K562 (cell line): ENCODE data around the gene MLF1. TPM values are rescaled to one million over a fixed set of nuclear protein-coding genes. Genes with fewer than 3 reads are reported as not detected.

Experiments
- ATAC-seq: fragments of 200-7000 bp; cut with Tn5 transposase; 3 replicates; pipeline ENCODE4 v1.9.1; 2020; ENCODE audit warnings: moderate library complexity
- BruUV-seq: library from RNA; stranded (reverse); fragments of 400-500 nt; replicated peaks from 2 replicates; lab custom pipeline; 2021; lab: Mats Ljungman, UMichigan
- CTCF ChIA-PET: fragments of 300-600 bp; formaldehyde crosslinking; extraction: SDS; loops from one replicate; lab custom pipeline; 2021; ENCODE audit warnings: low intra/inter-chr PET ratio; lab: Yijun Ruan, JAX
- POLR2A ChIA-PET: fragments of 300-600, 350-650 bp; sonication (Branson Sonifier 250); formaldehyde crosslinking; extraction: SDS; loops from one replicate; lab custom pipeline; 2021; ENCODE audit warnings: antibody characterized with exemption, inconsistent platforms; lab: Yijun Ruan, JAX
- DNase-seq, 4 experiments: peaks; one replicate each; pipeline versions ENCODE4 v3.0.0 to v3.0.0-alpha.2; 2011 to 2018; ENCODE audit warnings: low spot score in 3 of 4, mixed read lengths in 3 of 4; ENCODE audit errors: extremely low read depth in 1 of 4
- FAIRE-seq: peaks from 2 replicates; lab custom pipeline; 2011; peaks lifted over from hg19 to GRCh38; lab: Jason Lieb, UNC
- H2AFZ ChIP-seq: 2 replicates; pipeline ENCODE4 v1.6.0; 2011; ENCODE audit warnings: low read depth, low read length, control low read depth, inconsistent platforms
- H3K27ac ChIP-seq: fragments of 200-600 bp; 3 replicates; pipeline ENCODE4 v1.8.0; 2011; ENCODE audit warnings: low read depth, mild to moderate bottlenecking, control low read depth, inconsistent platforms, low read length, moderate library complexity, mixed read lengths; ENCODE audit errors: extremely low read depth
- H3K27me3 ChIP-seq, 2 experiments: fragments of 300-600 bp in 1 of 2; 2 replicates in 1 of 2; 3 replicates in 1 of 2; pipeline versions ENCODE4 v1.6.0 to v1.8.0; 2011; ENCODE audit warnings: inconsistent platforms in 2 of 2, low read length in 2 of 2, mild to moderate bottlenecking in 1 of 2, mixed read lengths in 1 of 2, moderate library complexity in 1 of 2; ENCODE audit not compliant: control insufficient read depth in 2 of 2, insufficient read depth in 2 of 2
- H3K36me3 ChIP-seq: fragments of 300-600 bp; 3 replicates; pipeline ENCODE4 v1.8.0; 2011; ENCODE audit warnings: mild to moderate bottlenecking, low read length, inconsistent platforms; ENCODE audit not compliant: control insufficient read depth, insufficient read depth
- H3K4me1 ChIP-seq, 2 experiments: fragments of 200-600 bp in 1 of 2; replicated peaks in 1 of 2; 2 replicates in 1 of 2; 3 replicates in 1 of 2; pipeline versions ENCODE4 v1.5.1 to v1.8.0; 2011; ENCODE audit warnings: inconsistent platforms in 2 of 2, low read length in 2 of 2, mild to moderate bottlenecking in 1 of 2, mixed read lengths in 1 of 2, moderate library complexity in 1 of 2; ENCODE audit not compliant: control insufficient read depth in 2 of 2, insufficient read depth in 2 of 2
- H3K4me2 ChIP-seq: 2 replicates; pipeline ENCODE4 v1.6.1; 2011; ENCODE audit warnings: low read length, control low read depth, inconsistent platforms, mixed read lengths; ENCODE audit not compliant: insufficient read depth
- H3K4me3 ChIP-seq: fragments of 200-600 bp; sonication (generic), shearing (Covaris generic); 2 replicates; pipeline ENCODE4 v1.5.1; 2016; ENCODE audit warnings: control low read depth, inconsistent platforms
- H3K79me2 ChIP-seq: fragments of 200-600 bp; 3 replicates; pipeline ENCODE4 v1.8.0; 2011; ENCODE audit warnings: low read length, inconsistent platforms; ENCODE audit not compliant: control insufficient read depth, insufficient read depth
- H3K9ac ChIP-seq, 2 experiments: 2 replicates each; pipeline versions ENCODE4 v1.6.0 to v1.6.1; 2011; ENCODE audit warnings: low read depth in 2 of 2, low read length in 2 of 2, control low read depth in 1 of 2, inconsistent platforms in 1 of 2, mild to moderate bottlenecking in 1 of 2, mixed read lengths in 1 of 2; ENCODE audit not compliant: insufficient read depth in 1 of 2
- H3K9me1 ChIP-seq: one replicate; pipeline ENCODE4 v1.6.0; 2011; ENCODE audit warnings: inconsistent platforms, mild to moderate bottlenecking, low read length, moderate library complexity; ENCODE audit not compliant: control insufficient read depth, insufficient read depth
- H3K9me3 ChIP-seq: replicated peaks from 2 replicates; pipeline ENCODE4 v1.5.1; 2011; ENCODE audit warnings: low read depth, low read length, inconsistent platforms; ENCODE audit not compliant: control insufficient read depth, insufficient read depth
- H4K20me1 ChIP-seq: replicated peaks from 2 replicates; pipeline ENCODE4 v1.6.1; 2011; ENCODE audit warnings: low read length, inconsistent platforms, mixed read lengths; ENCODE audit not compliant: control insufficient read depth, insufficient read depth
- C11orf30 ChIP-seq: fragments of 450-650 bp; IDR thresholded peaks from 2 replicates; pipeline ENCODE4 v1.6.1; 2016; ENCODE audit warnings: low read depth, mild to moderate bottlenecking
- GTF2A2 ChIP-seq: IDR thresholded peaks from 2 replicates; pipeline ENCODE4 v1.6.1; 2016; ENCODE audit warnings: mild to moderate bottlenecking, missing genetic modification characterization, missing compliant biosample characterization
- GTF2E2 ChIP-seq: fragments of 200-800 bp; sonication (Bioruptor generic); IDR thresholded peaks from 2 replicates; pipeline ENCODE4 v1.6.1; 2016; ENCODE audit warnings: missing genetic modification characterization, missing compliant biosample characterization
- HIVEP1 ChIP-seq: fragments of 250-450 bp; sonication (Bioruptor Pico); IDR thresholded peaks from 2 replicates; pipeline ENCODE4 v1.4.0; 2020; ENCODE audit warnings: mild to moderate bottlenecking
- PHB ChIP-seq: fragments of 250-450 bp; sonication (Bioruptor Pico); IDR thresholded peaks from 2 replicates; pipeline ENCODE4 v1.5.0; 2021
- RBM14 ChIP-seq: fragments of 200-400 bp; formaldehyde crosslinking; IDR thresholded peaks from 2 replicates; pipeline ENCODE4 v1.6.1; 2018; ENCODE audit warnings: low read depth, mild to moderate bottlenecking, low read length, moderate library complexity, borderline replicate concordance; ENCODE audit not compliant: insufficient read depth
- SIN3B ChIP-seq: fragments of 450-650 bp; IDR thresholded peaks from 2 replicates; pipeline ENCODE4 v1.6.1; 2017; ENCODE audit warnings: low read depth, mild to moderate bottlenecking, moderate library complexity
- SRF ChIP-seq, 2 experiments: fragments of 250-450, 450-650 bp in 1 of 2; sonication (Bioruptor Pico) in 1 of 2; sonication (generic) in 1 of 2; formaldehyde crosslinking; IDR thresholded peaks; 2 replicates each; pipeline versions ENCODE4 v1.5.0 to v1.5.1; 2020 to 2022; ENCODE audit warnings: mild to moderate bottlenecking in 1 of 2, missing genetic modification reagents in 1 of 2
- TRIM28 ChIP-seq: fragments of 450-650 bp; IDR thresholded peaks from 2 replicates; pipeline ENCODE4 v1.6.1; 2017
- YY1 ChIP-seq, 3 experiments: IDR thresholded peaks; 2 replicates each; pipeline ENCODE4 v1.6.1; 2011; ENCODE audit warnings: low read length in 2 of 3, mild to moderate bottlenecking in 2 of 3, moderate library complexity in 2 of 3, borderline replicate concordance in 1 of 3, control low read depth in 1 of 3, low read depth in 1 of 3; ENCODE audit not compliant: insufficient read depth in 3 of 3, insufficient replicate concordance in 2 of 3, control insufficient read depth in 1 of 3, insufficient read length in 1 of 3; ENCODE audit errors: extremely low read depth in 1 of 3
- ZNF316 ChIP-seq: fragments of 450-650 bp; IDR thresholded peaks from 2 replicates; pipeline ENCODE4 v1.6.1; 2016
- ZNF354B ChIP-seq: fragments of 250-450 bp; sonication (Bioruptor Pico); IDR thresholded peaks from 2 replicates; pipeline ENCODE4 v1.4.0; 2020
- ZSCAN29 ChIP-seq: fragments of 450-650 bp; IDR thresholded peaks from 2 replicates; pipeline ENCODE4 v1.6.1; 2017
- WGBS: fragments of 100-300 bp; shearing (Covaris generic); methylation state at CpG from one replicate; pipeline ENCODE4 v1.1.6; 2016; ENCODE audit warnings: low coverage, mixed read lengths; ENCODE audit not compliant: insufficient coverage; ENCODE audit errors: missing lambda C conversion rate; 5-methylcytosine and 5-hydroxymethylcytosine counted together
- in situ Hi-C: fragments of 300-500 bp; cut with MboI; formaldehyde crosslinking; loops from 4 replicates; pipeline ENCODE4 v1.15.0; 2018; ENCODE audit warnings: inconsistent platforms, mixed read lengths
- intact Hi-C: fragments of 100-400 bp; cut with micrococcal nuclease; formaldehyde crosslinking; loops from 2 replicates; pipeline ENCODE4 v1.14.2; 2022
- polyA plus RNA-seq, 8 experiments: library from polyadenylated mRNA; depleted of rRNA in 4 of 8; stranded (reverse) in 5 of 8; unstranded in 3 of 8; fragments of >200 nt; fragmentation: Nextera tagmentation in 2 of 8; fragmentation: Illumina TruSeq in 1 of 8; extraction: Ambion mirVana in 2 of 8; extraction: Trizol in 1 of 8; gene quantifications; 2 replicates each; pipeline versions ENCODE4 v1.2.1 to v1.2.3, GENCODE V29; 2011 to 2014; ENCODE audit warnings: inconsistent platforms in 1 of 8, missing spikeins in 1 of 8
- total RNA-seq, 7 experiments: library from RNA; depleted of rRNA in 6 of 7; stranded (reverse); fragments of >200 nt in 6 of 7; fragmentation: Illumina TruSeq in 2 of 7; extraction: Trizol in 2 of 7; gene quantifications; 2 replicates each; pipeline versions ENCODE4 v1.2.1 to v1.2.3, GENCODE V29; 2011 to 2021; ENCODE audit warnings: low replicate concordance in 1 of 7
- TF ChIP-seq, protein P1 (sequence below), 3 experiments: IDR thresholded peaks in 2 of 3; conservative IDR thresholded peaks in 1 of 3; 2 replicates each; pipeline ENCODE4 v1.5.1; 2011 to 2012; ENCODE audit warnings: low read length in 3 of 3, mild to moderate bottlenecking in 3 of 3, control low read depth in 2 of 3, improper control_type of control experiment in 1 of 3, inconsistent platforms in 1 of 3, low read depth in 1 of 3, mixed read lengths in 1 of 3, moderate library complexity in 1 of 3; ENCODE audit not compliant: insufficient read depth in 2 of 3
- TF ChIP-seq, protein P2 (sequence below): sonication (generic); formaldehyde crosslinking; IDR thresholded peaks from 2 replicates; pipeline ENCODE4 v1.8.0; 2022; ENCODE audit warnings: missing genetic modification reagents, mild to moderate bottlenecking, moderate library complexity, borderline replicate concordance

The MLF1 gene
- total and polyA plus RNA-seq, 9 of the 15 experiments (the other 6 are each of a cell fraction or from before 2014, with no cell fraction given): 20.4 to 71.0 (median 27.1) TPM

DNA sequence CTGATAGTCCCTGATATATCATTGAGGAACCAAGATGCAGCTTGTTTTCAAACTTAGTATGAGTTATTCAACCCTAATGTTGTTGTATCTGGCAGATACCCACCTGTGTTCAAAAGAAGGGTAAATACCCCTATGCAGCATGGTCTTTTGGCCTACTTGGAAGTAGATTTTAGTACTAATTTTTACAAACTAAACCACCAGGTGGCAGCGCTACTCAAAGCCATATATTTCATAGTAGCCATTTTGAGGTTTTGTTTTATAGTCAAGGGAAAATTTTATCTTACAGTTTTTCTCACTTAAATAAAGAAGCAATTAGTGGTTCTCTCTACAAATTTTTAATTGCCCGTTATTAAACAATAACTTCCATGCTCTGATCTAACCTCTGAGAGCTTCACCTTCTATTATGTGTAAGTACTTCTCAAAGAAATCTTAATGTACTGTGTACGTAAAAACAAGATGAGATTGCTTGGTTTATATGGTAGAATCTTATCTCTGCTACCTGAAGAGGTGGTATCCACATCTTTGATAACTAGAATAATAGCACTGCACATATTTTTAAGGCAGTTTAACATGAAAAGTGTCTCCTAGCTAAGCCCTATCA is 31.5 kb upstream of the MLF1 start (continued):
- TF ChIP-seq, protein P1, sequence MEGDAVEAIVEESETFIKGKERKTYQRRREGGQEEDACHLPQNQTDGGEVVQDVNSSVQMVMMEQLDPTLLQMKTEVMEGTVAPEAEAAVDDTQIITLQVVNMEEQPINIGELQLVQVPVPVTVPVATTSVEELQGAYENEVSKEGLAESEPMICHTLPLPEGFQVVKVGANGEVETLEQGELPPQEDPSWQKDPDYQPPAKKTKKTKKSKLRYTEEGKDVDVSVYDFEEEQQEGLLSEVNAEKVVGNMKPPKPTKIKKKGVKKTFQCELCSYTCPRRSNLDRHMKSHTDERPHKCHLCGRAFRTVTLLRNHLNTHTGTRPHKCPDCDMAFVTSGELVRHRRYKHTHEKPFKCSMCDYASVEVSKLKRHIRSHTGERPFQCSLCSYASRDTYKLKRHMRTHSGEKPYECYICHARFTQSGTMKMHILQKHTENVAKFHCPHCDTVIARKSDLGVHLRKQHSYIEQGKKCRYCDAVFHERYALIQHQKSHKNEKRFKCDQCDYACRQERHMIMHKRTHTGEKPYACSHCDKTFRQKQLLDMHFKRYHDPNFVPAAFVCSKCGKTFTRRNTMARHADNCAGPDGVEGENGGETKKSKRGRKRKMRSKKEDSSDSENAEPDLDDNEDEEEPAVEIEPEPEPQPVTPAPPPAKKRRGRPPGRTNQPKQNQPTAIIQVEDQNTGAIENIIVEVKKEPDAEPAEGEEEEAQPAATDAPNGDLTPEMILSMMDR (IDR thresholded peaks at IDR 0.05 in 2 of 3, conservative IDR thresholded peaks at IDR 0.05 in 1 of 3; ENCODE audit: insufficient read depth in 2 of 3, low read depth in 1 of 3, low read length in 3 of 3): peak; percentile 35 to 63 (median 48); a peak in 4 of 6 replicates
- peak in 1 of 3 experiments; percentile 61 for TF ChIP-seq YY1 (IDR thresholded peaks at IDR 0.05; ENCODE audit: borderline replicate concordance in 1 of 3, control insufficient read depth in 1 of 3, extremely low read depth in 1 of 3, insufficient read depth in 3 of 3, insufficient read length in 1 of 3, insufficient replicate concordance in 2 of 3, low read depth in 1 of 3, low read length in 2 of 3)
- no peak for TF ChIP-seq ZNF354B

DNA sequence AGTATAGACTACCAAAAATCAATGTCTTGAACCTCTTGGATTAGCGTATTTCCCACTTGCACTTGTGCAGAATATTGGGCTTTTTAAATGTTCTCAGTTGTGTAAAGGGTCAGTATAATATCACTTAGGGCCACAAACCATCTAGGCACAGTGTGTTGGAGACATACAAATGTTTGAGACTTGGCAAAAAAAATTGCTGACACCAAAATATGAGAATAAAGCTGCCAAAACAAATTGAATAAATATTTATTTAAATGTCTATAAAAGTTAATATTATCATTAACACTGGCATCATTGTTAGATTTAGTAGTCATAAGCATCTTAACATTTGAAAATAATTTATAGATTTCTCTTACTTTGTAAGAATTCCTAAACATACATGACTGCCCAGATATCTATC is 30.9 kb upstream of the MLF1 start:
- Histone ChIP-seq H3K27ac (no peak overlapping the region), H2AFZ (0 out of 2 replicates have a peak overlapping the region, but pooled peaks have one; percentile 67), H3K4me2 (no peak overlapping the region), H3K9ac (no peak overlapping the region), H4K20me1 (no peaks in the 10 kb centered on the region), H3K79me2 (no peaks in the 10 kb centered on the region), H3K4me1 (no peaks in the 10 kb centered on the region), H3K9me1 (no peaks in the 10 kb centered on the region), H3K9me3 (no peaks in the 10 kb centered on the region), H3K27me3 (no peaks in the 10 kb centered on the region), H3K36me3 (peaks cover 17% of the 10 kb centered on the region; the same call in 1 of the 3 replicates), H3K4me3 (no peak overlapping the region)
- WGBS: 18% methylated on average over 1 of the region's 1 CpG
- TF ChIP-seq ZSCAN29 (no peak), ZNF316 (peak; percentile 60), TRIM28 (no peak), GTF2E2 (tag) (no peak), RBM14 (no peak), C11orf30 (peak; percentile 18; the same call in 1 of the 2 replicates), YY1 (IDR thresholded peaks at IDR 0.05; ENCODE audit: borderline replicate concordance in 1 of 3, control insufficient read depth in 1 of 3, extremely low read depth in 1 of 3, insufficient read depth in 3 of 3, insufficient read length in 1 of 3, insufficient replicate concordance in 2 of 3, low read depth in 1 of 3, low read length in 2 of 3) (no peak), GTF2A2 (no peak), HIVEP1 (CRISPR knock-in tag) (no peak), PHB (CRISPR knock-in tag) (no peak), SRF (CRISPR knock-in tag; IDR thresholded peaks at IDR 0.05) (no peak), SIN3B (no peak)
- TF ChIP-seq, protein P2, sequence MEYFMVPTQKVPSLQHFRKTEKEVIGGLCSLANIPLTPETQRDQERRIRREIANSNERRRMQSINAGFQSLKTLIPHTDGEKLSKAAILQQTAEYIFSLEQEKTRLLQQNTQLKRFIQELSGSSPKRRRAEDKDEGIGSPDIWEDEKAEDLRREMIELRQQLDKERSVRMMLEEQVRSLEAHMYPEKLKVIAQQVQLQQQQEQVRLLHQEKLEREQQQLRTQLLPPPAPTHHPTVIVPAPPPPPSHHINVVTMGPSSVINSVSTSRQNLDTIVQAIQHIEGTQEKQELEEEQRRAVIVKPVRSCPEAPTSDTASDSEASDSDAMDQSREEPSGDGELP: no peak
- ChIA-PET CTCF (interaction anchor here (0.7 to 3.0 kb wide), 3 partner anchors 120 to 677 kb away, joined by 3 to 14 read pairs (median 3); no protein-coding TSS in a partner anchor), POLR2A (interaction anchor here (0.7 kb wide), 1 partner anchor 37 kb away, joined by 3 read pairs; no protein-coding TSS in a partner anchor)
- BruUV-seq: no TSS peak
- no peak for FAIRE-seq
- intact Hi-C loops: no loop called here
- no peak for ATAC-seq
- in situ Hi-C loops: no loop called here
- DNase-seq: no peak
